Loucy (cell line): ENCODE results near the gene PRPF38A.

ENCODE experiments used
- H2AFZ ChIP-seq: fragments of 200-600 bp; sonication (generic); 2 replicates; pipeline ENCODE4 v1.6.0; 2016; ENCODE audit warnings: antibody characterized with exemption, mild to moderate bottlenecking, low read length, moderate library complexity
- H3F3A ChIP-seq: fragments of 200-600 bp; 2 replicates; pipeline ENCODE4 v1.6.0; 2016; ENCODE audit warnings: antibody characterized with exemption, low read depth, mild to moderate bottlenecking
- H3K27me3 ChIP-seq: fragments of 200-600 bp; sonication (generic); 2 replicates; pipeline ENCODE4 v1.6.1; 2014; ENCODE audit warnings: low read length, mild to moderate bottlenecking; ENCODE audit not compliant: insufficient read depth, poor library complexity, severe bottlenecking
- H3K36me3 ChIP-seq: fragments of 200-600 bp; sonication (generic); 2 replicates; pipeline ENCODE4 v1.6.1; 2016; ENCODE audit warnings: low read length; ENCODE audit not compliant: insufficient read depth
- H3K4me1 ChIP-seq: fragments of 200-600 bp; sonication (generic); 2 replicates; pipeline ENCODE4 v1.5.1; 2014; ENCODE audit warnings: low read length, mild to moderate bottlenecking; ENCODE audit not compliant: insufficient read depth, poor library complexity, severe bottlenecking
- H3K4me2 ChIP-seq: fragments of 200-600 bp; sonication (generic); 2 replicates; pipeline ENCODE4 v1.6.0; 2014; ENCODE audit warnings: antibody characterized with exemption, low read length, low read depth, mild to moderate bottlenecking; ENCODE audit not compliant: poor library complexity, severe bottlenecking
- H3K4me3 ChIP-seq: fragments of 200-600 bp; sonication (generic); 2 replicates; pipeline ENCODE4 v1.5.1; 2014; ENCODE audit warnings: low read length, mild to moderate bottlenecking, mixed read lengths; ENCODE audit not compliant: poor library complexity, severe bottlenecking
- H3K79me2 ChIP-seq: fragments of 200-600 bp; sonication (generic); 2 replicates; pipeline ENCODE4 v1.6.1; 2014; ENCODE audit warnings: low read length; ENCODE audit not compliant: insufficient read depth
- H3K9ac ChIP-seq: fragments of 200-600 bp; sonication (generic); 2 replicates; pipeline ENCODE4 v1.6.0; 2014; ENCODE audit warnings: mild to moderate bottlenecking, low read depth, low read length, moderate library complexity; ENCODE audit not compliant: poor library complexity, severe bottlenecking
- H3K9me2 ChIP-seq: fragments of 200-600 bp; sonication (generic); replicated peaks from 2 replicates; pipeline ENCODE4 v1.6.1; 2016; ENCODE audit warnings: low read depth, low read length, mixed read lengths
- H3K9me3 ChIP-seq: fragments of 200-600 bp; sonication (generic); 2 replicates; pipeline ENCODE4 v1.6.1; 2014; ENCODE audit warnings: mild to moderate bottlenecking, antibody characterized with exemption, low read length, low read depth; ENCODE audit not compliant: insufficient read depth
- H4K20me1 ChIP-seq: fragments of 200-600 bp; sonication (generic); 2 replicates; pipeline ENCODE4 v1.6.0; 2014; ENCODE audit warnings: antibody characterized with exemption, low read length, mild to moderate bottlenecking; ENCODE audit not compliant: insufficient read depth, poor library complexity, severe bottlenecking
- CTCF ChIP-seq: fragments of 200-600 bp; sonication (generic); conservative IDR thresholded peaks from 2 replicates; pipeline ENCODE4 v1.5.1; 2014; ENCODE audit warnings: mild to moderate bottlenecking, antibody characterized with exemption, low read length
- EZH2phosphoT487 ChIP-seq: fragments of 200-600 bp; IDR thresholded peaks from 2 replicates; pipeline ENCODE4 v1.6.1; 2018; ENCODE audit warnings: antibody characterized with exemption, mild to moderate bottlenecking, moderate library complexity, borderline replicate concordance

The PRPF38A gene

DNA sequence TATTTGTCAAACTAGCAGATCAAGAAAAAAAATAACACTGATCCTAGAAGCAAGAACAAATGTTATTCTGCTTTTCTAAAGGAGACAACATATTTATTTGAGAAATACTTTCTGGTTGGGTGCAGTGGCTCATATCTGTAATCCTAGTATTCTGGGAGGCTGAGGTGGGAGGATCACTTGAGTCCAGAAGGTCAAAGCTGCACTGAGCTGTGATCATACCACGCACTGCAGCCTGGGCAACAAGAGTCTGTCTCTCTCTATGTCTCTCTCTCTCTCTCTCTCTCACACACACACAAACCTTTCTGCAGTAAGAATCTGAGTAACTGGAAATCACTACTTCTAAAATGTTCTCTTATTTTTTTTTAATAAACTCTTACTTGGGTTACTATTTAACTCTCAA, 31.2 kb downstream of the PRPF38A start:
- Histone ChIP-seq H3K4me2 (no peak overlapping the region), H3F3A (no peaks in the 10 kb centered on the region), H3K4me1 (no peaks in the 10 kb centered on the region), H3K79me2 (no peaks in the 10 kb centered on the region), H3K9me2 (no peaks in the 10 kb centered on the region), H3K9ac (no peak overlapping the region), H3K36me3 (peaks cover 68% of the 10 kb centered on the region), H3K27me3 (no peaks in the 10 kb centered on the region), H4K20me1 (no peaks in the 10 kb centered on the region), H2AFZ (no peak overlapping the region), H3K9me3 (no peaks in the 10 kb centered on the region), H3K4me3 (no peak overlapping the region)
- no peak for TF ChIP-seq CTCF
- no peak for TF ChIP-seq EZH2phosphoT487

- Histone ChIP-seq H3K4me3 (no peak overlapping the region), H3F3A (no peaks in the 10 kb centered on the region), H3K27me3 (no peaks in the 10 kb centered on the region), H2AFZ (no peak overlapping the region), H4K20me1 (no peaks in the 10 kb centered on the region), H3K9ac (no peak overlapping the region), H3K4me1 (no peaks in the 10 kb centered on the region), H3K4me2 (no peak overlapping the region), H3K36me3 (peaks cover 68% of the 10 kb centered on the region), H3K9me2 (no peaks in the 10 kb centered on the region), H3K79me2 (no peaks in the 10 kb centered on the region), H3K9me3 (no peaks in the 10 kb centered on the region)
- TF ChIP-seq CTCF (no peak), EZH2phosphoT487 (no peak)
Measured at GRCh38 chr1:52436817-52437216, 32.4 kb downstream of the PRPF38A start.

- no peak overlapping the region for H3K4me2 ChIP-seq
- TF ChIP-seq CTCF (no peak), EZH2phosphoT487 (no peak)
- no peak overlapping the region for H3K4me3 ChIP-seq
- H3K9me2 ChIP-seq, result no peaks in the 10 kb centered on the region
- no peaks in the 10 kb centered on the region for H3K4me1 ChIP-seq
- H3K9ac ChIP-seq, result no peak overlapping the region
- no peaks in the 10 kb centered on the region for H3K9me3 ChIP-seq
- no peaks in the 10 kb centered on the region for H3K79me2 ChIP-seq
- no peaks in the 10 kb centered on the region for H4K20me1 ChIP-seq
- no peaks in the 10 kb centered on the region for H3F3A ChIP-seq
- H3K27me3 ChIP-seq, result no peaks in the 10 kb centered on the region
- no peak overlapping the region for H2AFZ ChIP-seq
- peaks cover 69% of the 10 kb centered on the region for H3K36me3 ChIP-seq
Measured at GRCh38 chr1:52439976-52440375, 35.6 kb downstream of the PRPF38A start.
